PC-9 (cell line): Measurements from ENCODE around the gene CRTC1. TPM values are rescaled to one million over a fixed set of nuclear protein-coding genes. Genes with fewer than 3 reads are reported as not detected.

ENCODE experiments used
- BruUV-seq: library from RNA; stranded (reverse); fragments of 400-500 nt; replicated peaks from 2 replicates; lab custom pipeline; 2021; lab: Mats Ljungman, UMichigan
- CTCF ChIA-PET: fragments of 300-600 bp; sonication (Branson Sonifier 250); formaldehyde crosslinking; loops from one replicate; lab custom pipeline; 2022; ENCODE audit warnings: antibody characterized with exemption; lab: Charles Lee
- POLR2A ChIA-PET: fragments of 300-600 bp; sonication (Branson Sonifier 250); formaldehyde crosslinking; loops from one replicate; lab custom pipeline; 2022; ENCODE audit warnings: antibody characterized with exemption; ENCODE audit not compliant: unreplicated experiment; lab: Charles Lee
- DNase-seq, 2 experiments: peaks; one replicate each; pipeline versions ENCODE4 v3.0.0 to v3.0.0-alpha.2; 2015 to 2022; ENCODE audit warnings: mixed read lengths in 1 of 2
- H2AFZ ChIP-seq: fragments of 200-600 bp; sonication (generic); 2 replicates; pipeline ENCODE4 v1.8.1; 2017; ENCODE audit warnings: antibody characterized with exemption
- H3F3A ChIP-seq: fragments of 200-600 bp; sonication (generic); 2 replicates; pipeline ENCODE4 v1.8.1; 2017; ENCODE audit warnings: antibody characterized with exemption, mild to moderate bottlenecking, low read depth; ENCODE audit not compliant: insufficient read depth
- H3K27ac ChIP-seq: fragments of 200-600 bp; sonication (generic); 2 replicates; pipeline ENCODE4 v1.6.1; 2016; ENCODE audit warnings: mixed run types
- H3K27me3 ChIP-seq: fragments of 200-600 bp; sonication (generic); 2 replicates; pipeline ENCODE4 v1.6.1; 2016; ENCODE audit warnings: low read depth, mixed run types; ENCODE audit not compliant: insufficient read depth
- H3K36me3 ChIP-seq: fragments of 200-600 bp; sonication (generic); 2 replicates; pipeline ENCODE4 v1.6.1; 2016; ENCODE audit warnings: low read depth, mixed run types
- H3K4me1 ChIP-seq: fragments of 200-600 bp; sonication (generic); replicated peaks from 2 replicates; pipeline ENCODE4 v1.6.1; 2016; ENCODE audit warnings: mixed run types; ENCODE audit not compliant: insufficient read depth
- H3K4me2 ChIP-seq: fragments of 200-600 bp; sonication (generic); 2 replicates; pipeline ENCODE4 v1.6.1; 2017; ENCODE audit warnings: mixed run types
- H3K4me3 ChIP-seq: fragments of 200-600 bp; sonication (generic); 2 replicates; pipeline ENCODE4 v1.6.1; 2016; ENCODE audit warnings: mixed run types
- H3K79me2 ChIP-seq: fragments of 200-600 bp; sonication (generic); 2 replicates; pipeline ENCODE4 v1.6.1; 2017; ENCODE audit warnings: low read depth, mixed run types
- H3K9me2 ChIP-seq: fragments of 200-600 bp; sonication (generic); 2 replicates; pipeline ENCODE4 v1.8.1; 2017; ENCODE audit warnings: mild to moderate bottlenecking; ENCODE audit not compliant: insufficient read depth
- H3K9me3 ChIP-seq: fragments of 200-600 bp; sonication (generic); 2 replicates; pipeline ENCODE4 v1.8.1; 2016; ENCODE audit warnings: low read depth; ENCODE audit not compliant: insufficient read depth
- H4K20me1 ChIP-seq: fragments of 200-600 bp; sonication (generic); 2 replicates; pipeline ENCODE4 v1.8.1; 2017; ENCODE audit not compliant: insufficient read depth
- EZH2 ChIP-seq: fragments of 200-600 bp; sonication (generic); IDR thresholded peaks from 2 replicates; pipeline ENCODE4 v1.8.0; 2017; ENCODE audit warnings: antibody characterized with exemption, low read depth
- intact Hi-C: fragments of 100-400 bp; cut with micrococcal nuclease; formaldehyde crosslinking; loops from one replicate; pipeline ENCODE4 v1.10.0; 2022; ENCODE audit not compliant: unreplicated experiment
- total RNA-seq: library from RNA; stranded (reverse); gene quantifications from 2 replicates; pipeline ENCODE4 v1.2.3, GENCODE V29; 2021
- TF ChIP-seq, protein P1 (sequence below): fragments of 200-600 bp; sonication (generic); conservative IDR thresholded peaks from 2 replicates; pipeline ENCODE4 v1.6.1; 2017; ENCODE audit warnings: mixed run types, antibody characterized with exemption, mild to moderate bottlenecking, moderate library complexity

Gene CRTC1
- total RNA-seq, 1 experiment from 2014 or later: 16.6 TPM

DNA sequence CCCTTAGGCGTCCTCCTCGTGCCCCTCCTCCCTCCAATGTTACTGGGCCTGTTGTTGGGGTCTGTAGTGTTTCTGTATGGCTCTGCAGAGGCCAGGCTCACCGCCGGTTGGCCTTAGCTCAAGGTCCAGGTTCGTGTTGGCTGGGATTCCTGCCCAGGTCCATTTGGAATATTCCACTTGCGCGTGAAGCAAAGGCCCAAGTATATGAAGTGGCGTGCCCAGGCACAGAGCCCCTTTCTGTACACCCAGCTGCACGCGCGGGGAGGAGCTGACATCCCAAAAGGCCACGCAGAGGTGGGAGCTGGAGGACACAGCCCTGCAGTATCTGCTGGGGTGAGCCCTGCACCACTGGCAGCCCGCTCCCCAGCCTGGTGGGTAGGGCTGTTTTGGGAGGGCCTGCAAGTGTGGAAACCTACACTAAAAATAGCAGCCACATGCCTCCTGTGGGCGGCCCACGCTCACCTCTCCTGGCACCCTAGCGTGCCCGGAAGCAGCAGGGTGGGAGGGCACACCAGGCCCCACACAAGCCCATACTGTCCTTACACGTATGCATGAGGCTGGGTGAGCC, 30.2 kb downstream of the CRTC1 start:
- ChIA-PET POLR2A (no interaction called here), CTCF (no interaction called here)
- intact Hi-C loops: no loop called here
- Histone ChIP-seq H4K20me1 (peaks cover 46% of the 10 kb centered on the region), H3K27ac (no peak overlapping the region), H3K9me3 (no peaks in the 10 kb centered on the region), H3K4me1 (no peaks in the 10 kb centered on the region), H3K4me3 (no peak overlapping the region), H3K79me2 (no peaks in the 10 kb centered on the region), H2AFZ (no peak overlapping the region), H3K9me2 (no peaks in the 10 kb centered on the region), H3K27me3 (no peaks in the 10 kb centered on the region), H3F3A (no peaks in the 10 kb centered on the region), H3K36me3 (no peaks in the 10 kb centered on the region), H3K4me2 (no peak overlapping the region)
- TF ChIP-seq EZH2: no peak
- TF ChIP-seq, protein P1, sequence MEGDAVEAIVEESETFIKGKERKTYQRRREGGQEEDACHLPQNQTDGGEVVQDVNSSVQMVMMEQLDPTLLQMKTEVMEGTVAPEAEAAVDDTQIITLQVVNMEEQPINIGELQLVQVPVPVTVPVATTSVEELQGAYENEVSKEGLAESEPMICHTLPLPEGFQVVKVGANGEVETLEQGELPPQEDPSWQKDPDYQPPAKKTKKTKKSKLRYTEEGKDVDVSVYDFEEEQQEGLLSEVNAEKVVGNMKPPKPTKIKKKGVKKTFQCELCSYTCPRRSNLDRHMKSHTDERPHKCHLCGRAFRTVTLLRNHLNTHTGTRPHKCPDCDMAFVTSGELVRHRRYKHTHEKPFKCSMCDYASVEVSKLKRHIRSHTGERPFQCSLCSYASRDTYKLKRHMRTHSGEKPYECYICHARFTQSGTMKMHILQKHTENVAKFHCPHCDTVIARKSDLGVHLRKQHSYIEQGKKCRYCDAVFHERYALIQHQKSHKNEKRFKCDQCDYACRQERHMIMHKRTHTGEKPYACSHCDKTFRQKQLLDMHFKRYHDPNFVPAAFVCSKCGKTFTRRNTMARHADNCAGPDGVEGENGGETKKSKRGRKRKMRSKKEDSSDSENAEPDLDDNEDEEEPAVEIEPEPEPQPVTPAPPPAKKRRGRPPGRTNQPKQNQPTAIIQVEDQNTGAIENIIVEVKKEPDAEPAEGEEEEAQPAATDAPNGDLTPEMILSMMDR: no peak
- no peak for DNase-seq
- BruUV-seq: no TSS peak

DNA sequence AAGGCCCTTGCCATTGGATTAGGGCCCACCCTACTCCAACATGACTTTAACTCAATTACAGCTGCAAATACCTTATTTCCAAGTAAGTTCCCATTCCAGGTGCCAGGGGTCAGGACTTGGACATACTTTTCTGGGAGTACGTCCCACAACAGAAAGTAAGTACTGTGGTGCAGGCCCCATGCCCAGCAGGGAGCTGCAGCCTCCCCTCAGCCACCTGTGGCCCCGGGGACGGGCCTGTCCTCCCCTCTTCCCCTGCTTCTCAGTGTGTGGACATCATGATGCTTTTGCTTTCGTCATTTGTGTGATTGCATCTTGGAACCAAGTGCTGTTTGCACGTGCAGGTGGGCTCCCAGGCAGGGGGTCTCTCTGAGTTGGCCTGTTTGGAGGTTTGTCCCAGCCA, 31.9 kb downstream of the CRTC1 start:
- Histone ChIP-seq H3K27me3 (no peaks in the 10 kb centered on the region), H3K4me2 (no peak overlapping the region), H3K27ac (no peak overlapping the region), H3K9me3 (no peaks in the 10 kb centered on the region), H3K79me2 (no peaks in the 10 kb centered on the region), H3K9me2 (no peaks in the 10 kb centered on the region), H3K36me3 (no peaks in the 10 kb centered on the region), H3K4me3 (no peak overlapping the region), H3K4me1 (no peaks in the 10 kb centered on the region), H2AFZ (no peak overlapping the region), H3F3A (no peaks in the 10 kb centered on the region), H4K20me1 (peaks cover 41% of the 10 kb centered on the region)
- POLR2A ChIA-PET: no interaction called here
- intact Hi-C loops: no loop called here
- DNase-seq: no peak
- CTCF ChIA-PET: no interaction called here
- BruUV-seq: no TSS peak
- TF ChIP-seq EZH2: no peak
- TF ChIP-seq, protein P1: no peak

DNA sequence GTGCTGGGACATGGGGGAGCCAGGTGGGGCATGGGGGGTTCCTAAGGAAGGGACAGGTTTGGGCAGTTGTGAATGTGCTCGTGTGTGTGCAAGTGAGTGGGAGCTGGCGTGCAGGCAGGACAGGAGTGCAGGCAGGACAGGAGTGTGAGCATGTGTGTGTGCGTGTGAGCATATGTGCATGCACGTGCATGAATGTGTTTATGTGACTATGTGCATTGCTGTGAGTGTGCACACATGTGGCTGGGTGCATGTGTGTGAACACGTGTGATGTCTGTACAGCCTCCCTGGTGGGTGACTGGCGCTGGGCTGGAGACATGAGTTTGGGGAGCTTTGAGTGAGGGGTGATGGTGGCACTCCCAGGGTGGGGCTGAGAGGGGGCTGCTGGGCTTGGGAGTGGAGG, 33.4 kb downstream of the CRTC1 start:
- H3K36me3 ChIP-seq: no peaks in the 10 kb centered on the region
- CTCF ChIA-PET: no interaction called here
- no peak for DNase-seq
- peaks cover 29% of the 10 kb centered on the region for H4K20me1 ChIP-seq
- H3K9me2 ChIP-seq: no peaks in the 10 kb centered on the region
- no peaks in the 10 kb centered on the region for H3K79me2 ChIP-seq
- H2AFZ ChIP-seq: no peak overlapping the region
- intact Hi-C loops: no loop called here
- no peaks in the 10 kb centered on the region for H3F3A ChIP-seq
- H3K27ac ChIP-seq: no peak overlapping the region
- BruUV-seq: no TSS peak
- H3K4me3 ChIP-seq: no peak overlapping the region
- H3K4me2 ChIP-seq: no peak overlapping the region
- POLR2A ChIA-PET: no interaction called here
- no peaks in the 10 kb centered on the region for H3K9me3 ChIP-seq
- H3K4me1 ChIP-seq: no peaks in the 10 kb centered on the region
- TF ChIP-seq, protein P1: no peak
- TF ChIP-seq EZH2: no peak
- no peaks in the 10 kb centered on the region for H3K27me3 ChIP-seq
